Activated naive CD4-positive, alpha-beta T cell treated with anti-CD3 and anti-CD28 coated beads, Interleukin-2, amount 50 U/mL, for 72 hours (primary cell): Measurements from ENCODE around the gene CTSH. TPM values are rescaled to one million over a fixed set of nuclear protein-coding genes. Genes with fewer than 3 reads are reported as not detected.

ENCODE experiments used
- ATAC-seq, 2 donors: fragments of 150-1000 bp; cut with Tn5 transposase; 2 replicates each; pipeline ENCODE4 v1.10.0; 2021; ENCODE audit warnings: mild to moderate bottlenecking in 2 of 2, moderate library complexity in 2 of 2
- DNase-seq, 2 donors: peaks; one replicate each; pipeline ENCODE4 v3.0.0; 2021 to 2022; ENCODE audit warnings: low spot score in 2 of 2
- H3K27ac Mint-ChIP-seq, 2 donors: one replicate each; pipeline ENCODE4 v1.8.0; 2022; ENCODE audit warnings: mild to moderate bottlenecking in 2 of 2, mixed read lengths in 2 of 2
- H3K36me3 Mint-ChIP-seq, 2 donors: one replicate each; pipeline ENCODE4 v1.8.0; 2022; ENCODE audit warnings: mixed read lengths in 2 of 2
- H3K9me3 Mint-ChIP-seq, 2 donors: one replicate each; pipeline ENCODE4 v1.8.0; 2022; ENCODE audit warnings: mixed read lengths in 2 of 2
- total RNA-seq, 2 donors: library from RNA; stranded (reverse); gene quantifications; one replicate each; pipeline ENCODE4 v1.2.3, GENCODE V29; 2022

CTSH gene
- total RNA-seq, 2 donors from 2014 or later = 8.4 to 11.1 TPM

DNA sequence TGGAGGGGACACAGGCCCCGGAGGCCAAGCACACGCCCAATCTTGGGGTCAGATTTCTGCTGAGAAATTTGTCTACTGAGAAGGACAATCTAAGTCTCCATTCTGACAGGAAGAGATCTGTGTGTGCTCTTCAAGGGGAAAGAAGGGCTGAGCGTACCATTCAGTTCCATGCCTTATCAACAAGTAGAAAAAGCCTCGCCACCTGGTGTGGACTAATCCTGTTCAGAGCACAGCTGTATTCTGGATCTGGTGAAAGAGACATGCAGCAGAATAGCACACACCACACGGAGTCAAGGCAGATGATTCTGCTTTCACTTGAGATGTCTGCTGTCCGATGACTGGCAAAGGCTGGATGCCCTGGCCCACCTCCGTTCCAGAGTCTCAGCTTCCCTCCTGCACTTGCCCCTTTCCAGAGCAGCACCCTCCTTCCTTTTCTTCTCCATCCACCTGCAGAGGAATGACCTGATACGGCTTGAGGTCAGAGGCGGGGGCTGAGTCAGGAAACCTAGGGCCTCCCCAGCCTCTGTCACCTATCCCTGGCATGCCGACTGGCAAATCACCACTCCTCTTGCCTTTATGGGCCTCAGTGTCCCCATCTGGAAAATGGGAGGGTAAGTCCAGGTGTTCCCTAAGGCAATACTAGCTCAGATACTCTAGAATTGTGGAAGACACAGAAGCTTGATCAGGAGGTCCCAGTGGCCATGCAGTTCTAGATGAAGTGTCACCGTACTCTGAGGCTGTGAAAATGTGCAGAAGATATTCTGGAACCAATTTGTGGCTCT is 36.9 kb upstream of the CTSH start:
- Mint-ChIP-seq H3K9me3 (no peaks in the 10 kb centered on the region), H3K36me3 (no peaks in the 10 kb centered on the region), H3K27ac (no peak overlapping the region)
- DNase-seq (no peak), ATAC-seq (no peak)

GRCh38 chr15:78979456-78980320 is 34.8 kb upstream of the CTSH start:
- peak in 1 of 2 donors; percentile 34 for DNase-seq
- no peak overlapping the region for H3K27ac Mint-ChIP-seq

DNA sequence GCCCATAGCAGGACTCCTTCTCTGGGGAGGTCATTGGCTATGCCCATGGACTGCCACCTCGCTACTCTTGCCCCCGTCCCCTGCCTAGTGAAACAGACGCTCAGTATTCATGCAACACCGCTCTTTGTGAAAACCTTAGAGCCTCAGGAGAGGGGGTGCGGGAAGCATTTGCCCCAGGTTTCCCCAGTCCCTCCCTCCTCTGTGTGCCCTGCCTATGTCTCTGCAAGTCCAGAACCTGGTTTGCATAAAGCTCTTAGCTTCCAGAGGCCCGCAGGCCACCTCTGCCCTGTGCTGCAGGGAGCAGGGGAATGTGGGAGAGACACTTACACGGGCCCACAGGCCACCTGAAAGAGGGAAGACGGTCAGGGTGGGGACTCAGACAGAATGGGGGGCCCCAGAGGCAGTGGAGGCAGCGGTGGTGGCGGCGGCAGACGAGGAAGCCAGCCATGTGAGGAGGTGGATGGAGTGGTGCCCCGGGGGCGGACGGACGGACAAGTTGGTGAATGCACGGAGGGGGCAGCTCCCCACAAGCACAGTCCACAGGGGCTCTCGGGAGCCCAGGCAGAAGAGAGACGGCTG is 33.8 kb upstream of the CTSH start:
- no peak for DNase-seq
- Mint-ChIP-seq H3K27ac (peak overlapping the region in 1 of 2 donors; percentile 9), H3K9me3 (no peaks in the 10 kb centered on the region), H3K36me3 (no peaks in the 10 kb centered on the region)
- no peak for ATAC-seq

More at GRCh38 chr15:78979456-78980320, 34.8 kb upstream of the CTSH start:
- Mint-ChIP-seq H3K36me3 (no peaks in the 10 kb centered on the region), H3K9me3 (no peaks in the 10 kb centered on the region)
- peak; percentile 52 to 60 for ATAC-seq

DNA sequence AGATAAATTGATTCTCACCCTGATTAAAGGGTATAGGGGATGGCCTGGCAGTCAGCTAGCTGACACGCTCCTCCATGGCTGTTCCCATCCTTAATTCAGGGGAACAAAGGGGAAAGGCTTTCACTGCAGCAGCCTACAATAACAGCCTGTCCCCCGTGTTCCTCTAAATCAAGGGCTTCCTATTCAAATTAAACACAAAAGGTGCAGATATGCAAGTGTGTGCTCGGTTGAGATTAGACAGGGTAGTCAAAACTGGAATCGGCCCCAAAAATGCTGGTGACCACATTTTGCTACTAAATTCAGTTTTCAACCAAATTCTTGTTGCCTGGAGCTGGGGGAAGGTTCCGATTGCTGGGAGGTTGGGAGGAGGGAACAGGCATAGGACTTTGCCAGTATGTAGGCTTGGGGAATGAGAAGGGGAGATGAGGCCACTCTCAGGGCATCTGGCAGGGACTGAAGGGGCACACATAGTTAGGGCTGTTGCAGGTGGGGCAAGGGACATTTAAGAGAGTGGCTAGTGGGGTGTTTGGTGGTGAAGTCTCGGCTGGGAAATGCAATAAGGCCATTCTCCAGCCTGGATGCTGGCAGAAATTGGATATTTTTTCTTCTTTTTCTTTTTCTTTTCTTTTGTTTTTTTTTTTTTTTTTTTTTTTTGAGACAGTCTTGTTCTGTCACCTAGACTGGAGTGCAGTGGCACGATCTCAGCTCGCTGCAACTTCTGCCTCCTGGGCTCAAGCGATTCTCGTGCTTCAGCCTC is 32.9 kb upstream of the CTSH start:
- ATAC-seq (no peak), DNase-seq (no peak)
- Mint-ChIP-seq H3K36me3 (no peaks in the 10 kb centered on the region), H3K27ac (no peak overlapping the region), H3K9me3 (no peaks in the 10 kb centered on the region)

DNA sequence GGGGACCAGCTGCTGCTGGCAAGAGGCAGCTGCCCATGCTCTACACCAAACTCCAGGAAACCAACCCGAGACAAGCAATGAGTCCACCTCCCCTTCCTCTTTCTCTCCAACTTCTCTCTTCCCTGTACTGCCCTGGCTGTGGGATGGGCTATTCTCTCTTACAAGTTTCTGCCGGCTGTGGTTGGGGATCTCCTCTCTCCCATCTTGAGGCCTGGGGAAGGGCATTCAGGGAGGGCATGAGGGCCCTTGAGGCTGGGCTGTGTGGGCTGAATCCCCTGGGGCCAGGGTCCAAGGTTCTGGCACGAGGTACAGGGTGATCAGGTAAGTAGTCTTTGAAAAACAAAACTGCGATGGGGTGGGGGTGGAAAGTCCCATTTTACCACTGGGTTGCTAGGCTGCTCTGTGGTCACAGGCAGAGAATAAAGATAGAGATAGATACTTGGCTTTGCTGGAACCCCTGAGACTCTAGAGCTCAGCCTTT is 32.3 kb upstream of the CTSH start:
- DNase-seq (no peak), ATAC-seq (no peak)
- H3K9me3 Mint-ChIP-seq = no peaks in the 10 kb centered on the region
- no peaks in the 10 kb centered on the region for H3K36me3 Mint-ChIP-seq
- H3K27ac Mint-ChIP-seq = no peak overlapping the region

GRCh38 chr15:78976691-78977090 is 31.8 kb upstream of the CTSH start:
- H3K9me3 Mint-ChIP-seq = no peaks in the 10 kb centered on the region
- no peak overlapping the region for H3K27ac Mint-ChIP-seq
- no peaks in the 10 kb centered on the region for H3K36me3 Mint-ChIP-seq
- DNase-seq (no peak), ATAC-seq (no peak)

GRCh38 chr15:78974272-78974918 is 29.5 kb upstream of the CTSH start:
- peak overlapping the region in 1 of 2 donors; percentile 56 for H3K27ac Mint-ChIP-seq
- no peaks in the 10 kb centered on the region for H3K9me3 Mint-ChIP-seq
- ATAC-seq (no peak), DNase-seq (no peak)
- H3K36me3 Mint-ChIP-seq = no peaks in the 10 kb centered on the region

- Mint-ChIP-seq H3K27ac (no peak overlapping the region), H3K36me3 (no peaks in the 10 kb centered on the region), H3K9me3 (no peaks in the 10 kb centered on the region)
- DNase-seq = no peak
- ATAC-seq = no peak
These were observed 25.0 kb upstream of the CTSH start for GRCh38 chr15:78969687-78970349.

DNA sequence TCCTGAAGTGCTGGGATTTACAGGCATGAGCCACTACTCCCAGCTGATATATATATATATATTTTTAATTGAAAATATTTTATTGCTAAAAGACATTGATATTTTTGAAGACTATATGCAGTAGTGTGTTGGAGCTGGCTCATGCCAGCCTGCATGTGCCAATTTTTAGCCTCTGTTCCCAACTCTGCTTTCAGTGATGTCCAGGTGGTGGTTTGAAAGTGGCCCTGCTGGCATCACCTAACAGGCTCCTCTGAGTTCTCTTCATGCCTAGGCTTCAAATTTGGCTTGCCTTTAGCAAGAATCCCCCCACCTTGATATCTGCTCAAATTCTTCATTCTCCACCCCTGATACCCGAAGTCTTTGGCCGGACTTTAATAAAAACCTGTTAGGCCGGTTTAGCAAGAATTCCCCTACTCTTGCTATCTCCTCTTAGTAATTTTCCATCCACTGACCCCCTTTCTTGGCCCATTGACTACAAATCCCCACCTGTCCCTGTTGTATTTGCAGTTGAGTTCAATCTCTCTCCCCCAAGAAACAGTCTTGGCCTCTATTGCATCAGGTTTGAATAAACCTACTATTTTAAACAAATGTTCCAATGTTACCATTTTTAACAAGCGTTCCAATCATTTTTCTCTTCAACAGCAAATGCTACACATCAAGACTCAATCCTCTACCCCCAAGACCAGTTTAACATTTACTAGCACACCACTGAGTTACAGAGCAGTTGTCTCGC is 23.9 kb upstream of the CTSH start:
- no peaks in the 10 kb centered on the region for H3K36me3 Mint-ChIP-seq
- H3K27ac Mint-ChIP-seq = no peak overlapping the region
- no peaks in the 10 kb centered on the region for H3K9me3 Mint-ChIP-seq
- no peak for ATAC-seq
- no peak for DNase-seq

- ATAC-seq (no peak), DNase-seq (no peak)
- Mint-ChIP-seq H3K36me3 (no peaks in the 10 kb centered on the region), H3K9me3 (no peaks in the 10 kb centered on the region), H3K27ac (no peak overlapping the region)
These were observed 23.3 kb upstream of the CTSH start for GRCh38 chr15:78968114-78968513.

DNA sequence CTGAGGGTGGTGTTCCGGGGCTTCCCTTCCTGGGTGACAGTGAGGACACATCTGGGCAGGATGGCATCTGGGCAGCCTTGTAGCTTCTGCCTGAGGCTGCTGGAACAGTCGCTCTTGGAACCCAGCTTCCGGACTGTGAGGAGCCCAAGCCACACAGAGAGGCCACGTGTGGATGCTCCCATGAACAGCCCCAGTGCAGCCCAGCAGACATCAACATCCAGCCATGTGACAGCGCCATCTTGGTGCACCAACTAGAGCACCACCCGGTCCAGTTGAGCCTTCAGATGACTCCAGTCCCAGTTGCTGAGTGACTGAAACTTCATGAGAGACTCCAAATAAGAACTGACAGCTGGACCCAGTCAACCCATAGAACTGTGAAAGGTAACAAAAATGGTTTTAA is 15.5 kb upstream of the CTSH start:
- DNase-seq = no peak

DNA sequence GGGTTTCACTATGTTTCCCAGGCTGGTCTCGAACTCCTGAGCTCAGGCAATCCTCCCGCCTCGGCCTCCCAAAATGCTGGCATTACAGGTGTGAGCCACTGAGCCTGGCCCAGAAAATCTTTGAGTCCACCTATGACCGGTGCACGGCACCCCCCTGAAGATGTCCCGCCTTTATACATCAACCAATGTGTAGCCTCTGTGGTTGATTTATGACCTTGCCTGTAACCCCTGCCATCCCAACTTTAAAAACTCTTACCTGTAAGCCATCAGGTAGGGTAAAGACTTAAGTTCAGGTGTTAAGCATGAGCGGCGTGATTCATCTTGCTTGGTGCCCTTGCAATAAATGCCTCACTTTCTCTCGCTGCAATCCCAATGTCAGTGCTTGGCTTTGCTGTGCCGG is 14.5 kb upstream of the CTSH start:
- no peaks in the 10 kb centered on the region for H3K36me3 Mint-ChIP-seq
- no peak for DNase-seq
- H3K27ac Mint-ChIP-seq = no peak overlapping the region
- no peak for ATAC-seq
- no peaks in the 10 kb centered on the region for H3K9me3 Mint-ChIP-seq

More for the DNA sequence above, 15.5 kb upstream of the CTSH start:
- no peak for ATAC-seq
- H3K9me3 Mint-ChIP-seq = no peaks in the 10 kb centered on the region
- no peak overlapping the region for H3K27ac Mint-ChIP-seq
- no peaks in the 10 kb centered on the region for H3K36me3 Mint-ChIP-seq

DNA sequence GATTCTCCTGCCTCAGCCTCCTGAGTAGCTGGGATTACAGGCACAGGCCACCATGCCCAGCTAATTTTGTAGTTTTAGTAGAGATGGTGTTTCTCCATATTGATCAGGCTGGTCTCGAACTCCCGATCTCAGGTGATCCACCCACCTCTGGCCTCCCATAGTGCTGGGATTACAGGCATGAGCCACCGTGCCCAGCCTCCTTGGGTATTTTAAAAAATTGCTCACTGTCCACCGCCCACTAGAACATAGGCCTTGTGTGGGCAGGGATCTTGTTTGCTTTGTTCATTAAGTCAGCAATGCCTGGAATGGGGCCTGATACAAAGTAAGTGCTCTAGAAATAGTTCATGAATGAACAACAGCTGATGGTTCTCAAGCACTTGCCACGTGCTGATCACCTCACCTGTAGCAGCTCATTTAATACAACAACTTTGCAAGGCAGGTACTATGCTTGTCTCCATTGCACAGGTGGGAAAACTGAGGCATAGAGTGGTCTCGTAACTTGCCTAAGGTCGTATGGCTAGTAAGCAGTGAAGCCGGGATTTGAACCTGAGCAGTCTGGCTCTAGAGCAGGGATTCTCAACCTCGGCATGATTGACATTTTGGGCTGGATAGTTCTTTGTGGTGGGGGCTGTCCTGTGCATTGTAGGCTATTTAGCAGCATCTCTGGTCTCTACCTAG is 12.7 kb upstream of the CTSH start:
- no peak for ATAC-seq
- DNase-seq = no peak
- Mint-ChIP-seq H3K9me3 (no peaks in the 10 kb centered on the region), H3K27ac (no peak overlapping the region), H3K36me3 (no peaks in the 10 kb centered on the region)

DNA sequence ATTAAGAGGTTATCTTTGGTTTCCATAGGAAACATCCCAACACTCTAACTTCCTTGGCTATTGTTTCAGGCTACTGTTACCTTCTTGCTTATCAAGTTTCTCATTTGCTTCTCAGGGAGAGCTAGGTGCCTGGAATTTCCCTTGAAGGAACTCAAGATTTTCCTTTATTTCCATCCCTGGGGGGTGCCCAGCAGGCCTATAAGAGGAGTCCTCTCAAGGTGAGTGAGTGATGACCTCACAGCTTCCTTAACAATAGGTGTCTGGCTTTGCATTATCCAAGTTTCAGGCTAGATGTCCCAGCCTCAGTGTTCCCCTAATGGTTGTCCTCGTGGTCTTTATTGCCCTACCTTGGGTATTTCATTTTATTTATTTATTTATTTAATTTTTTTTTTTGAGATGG is 12.1 kb upstream of the CTSH start:
- ATAC-seq (no peak), DNase-seq (no peak)
- no peak overlapping the region for H3K27ac Mint-ChIP-seq
- no peaks in the 10 kb centered on the region for H3K36me3 Mint-ChIP-seq
- no peaks in the 10 kb centered on the region for H3K9me3 Mint-ChIP-seq

GRCh38 chr15:78955355-78955754 is 10.5 kb upstream of the CTSH start:
- Mint-ChIP-seq H3K27ac (no peak overlapping the region), H3K9me3 (no peaks in the 10 kb centered on the region), H3K36me3 (no peaks in the 10 kb centered on the region)
- ATAC-seq (no peak), DNase-seq (no peak)
